Fibroblast of lung (primary cell): Measurements from ENCODE around the gene GOPC. TPM values are rescaled to one million over a fixed set of nuclear protein-coding genes. Genes with fewer than 3 reads are reported as not detected.
A peak's percentile ranks its signal among the peaks of the same experiment; 100 is the strongest.

Experiments
- DNase-seq, 2 donors: peaks; one replicate each; pipeline versions ENCODE4 v3.0.0 to v3.0.0-alpha.2; 2010; ENCODE audit warnings: low read depth in 2 of 2
- H2AFZ ChIP-seq: 2 replicates; pipeline ENCODE4 v1.5.1; 2012; ENCODE audit warnings: low read length, control low read depth, inconsistent platforms
- H3K27ac ChIP-seq: 2 replicates; pipeline ENCODE4 v1.5.1; 2011; ENCODE audit warnings: low read length, control low read depth; ENCODE audit not compliant: insufficient read depth
- H3K27me3 ChIP-seq: 2 replicates; pipeline ENCODE4 v1.5.1; 2011; ENCODE audit warnings: mild to moderate bottlenecking, low read length; ENCODE audit not compliant: control insufficient read depth, insufficient read depth
- H3K36me3 ChIP-seq: 2 replicates; pipeline ENCODE4 v1.5.1; 2011; ENCODE audit warnings: low read length; ENCODE audit not compliant: control insufficient read depth, insufficient read depth
- H3K4me1 ChIP-seq: 2 replicates; pipeline ENCODE4 v1.5.1; 2011; ENCODE audit warnings: low read length; ENCODE audit not compliant: control insufficient read depth, insufficient read depth; ENCODE audit errors: extremely low read depth
- H3K4me2 ChIP-seq: 2 replicates; pipeline ENCODE4 v1.5.1; 2011; ENCODE audit warnings: low read length, control low read depth; ENCODE audit not compliant: insufficient read depth; ENCODE audit errors: extremely low read depth
- H3K4me3 ChIP-seq, 4 experiments: fragments of 200-600 bp in 1 of 4; sonication (generic) in 1 of 4; replicated peaks in 1 of 4; 2 replicates each; pipeline ENCODE4 v1.5.1; 2011 to 2016; ENCODE audit warnings: low read length in 4 of 4, low read depth in 3 of 4, mild to moderate bottlenecking in 3 of 4, control low read depth in 2 of 4, inconsistent platforms in 1 of 4, mixed read lengths in 1 of 4; ENCODE audit not compliant: insufficient read depth in 1 of 4; ENCODE audit errors: control extremely low read depth in 1 of 4
- H3K79me2 ChIP-seq: 2 replicates; pipeline ENCODE4 v1.5.1; 2012; ENCODE audit warnings: mild to moderate bottlenecking, low read length, inconsistent platforms; ENCODE audit not compliant: control insufficient read depth, insufficient read depth
- H3K9ac ChIP-seq: 2 replicates; pipeline ENCODE4 v1.5.1; 2011; ENCODE audit warnings: mild to moderate bottlenecking, low read length, control low read depth; ENCODE audit not compliant: insufficient read depth
- H3K9me3 ChIP-seq: 2 replicates; pipeline ENCODE4 v1.5.1; 2012; ENCODE audit warnings: low read depth, low read length; ENCODE audit not compliant: control insufficient read depth, insufficient read depth
- H4K20me1 ChIP-seq: 2 replicates; pipeline ENCODE4 v1.5.1; 2011; ENCODE audit warnings: low read length; ENCODE audit not compliant: control insufficient read depth, insufficient read depth; ENCODE audit errors: extremely low read depth
- EZH2 ChIP-seq: IDR thresholded peaks from 2 replicates; pipeline ENCODE4 v1.5.1; 2012; ENCODE audit warnings: low read length, control low read depth, mild to moderate bottlenecking; ENCODE audit errors: missing control alignments
- polyA plus RNA-seq, 2 donors: library from polyadenylated mRNA; depleted of rRNA in 1 of 2; stranded (reverse) in 1 of 2; unstranded in 1 of 2; fragments of >200 nt; gene quantifications; 2 replicates each; pipeline ENCODE4 v1.2.1, GENCODE V29; 2011 to 2012; ENCODE audit warnings: missing spikeins in 1 of 2
- total RNA-seq: library from RNA; depleted of rRNA; stranded (reverse); fragments of >200 nt; gene quantifications from 2 replicates; pipeline ENCODE4 v1.2.1, GENCODE V29; 2014
- TF ChIP-seq, protein P1 (sequence below), 2 donors: IDR thresholded peaks in 1 of 2; conservative IDR thresholded peaks in 1 of 2; 1 replicate in 1 of 2; 2 replicates in 1 of 2; pipeline ENCODE4 v1.5.1; 2011 to 2012; ENCODE audit warnings: low read length in 2 of 2, control low read depth in 1 of 2, inconsistent platforms in 1 of 2, low read depth in 1 of 2, mild to moderate bottlenecking in 1 of 2

GOPC gene
- total and polyA plus RNA-seq, 2 donors (not counting 1 experiment from before 2014, with no cell fraction given) = 32.2 to 45.4 TPM

GRCh38 chr6:117525607-117526006 is 76.7 kb downstream of the GOPC start:
- H3K27ac ChIP-seq = no peak overlapping the region
- no peaks in the 10 kb centered on the region for H3K79me2 ChIP-seq
- peaks cover 3% of the 10 kb centered on the region for H3K4me1 ChIP-seq
- H3K36me3 ChIP-seq = no peaks in the 10 kb centered on the region
- H2AFZ ChIP-seq = no peak overlapping the region
- H3K9me3 ChIP-seq = no peaks in the 10 kb centered on the region
- no peak overlapping the region for H3K9ac ChIP-seq
- no peaks in the 10 kb centered on the region for H3K27me3 ChIP-seq
- no peak overlapping the region for H3K4me3 ChIP-seq
- no peak for TF ChIP-seq EZH2
- TF ChIP-seq, protein P1, sequence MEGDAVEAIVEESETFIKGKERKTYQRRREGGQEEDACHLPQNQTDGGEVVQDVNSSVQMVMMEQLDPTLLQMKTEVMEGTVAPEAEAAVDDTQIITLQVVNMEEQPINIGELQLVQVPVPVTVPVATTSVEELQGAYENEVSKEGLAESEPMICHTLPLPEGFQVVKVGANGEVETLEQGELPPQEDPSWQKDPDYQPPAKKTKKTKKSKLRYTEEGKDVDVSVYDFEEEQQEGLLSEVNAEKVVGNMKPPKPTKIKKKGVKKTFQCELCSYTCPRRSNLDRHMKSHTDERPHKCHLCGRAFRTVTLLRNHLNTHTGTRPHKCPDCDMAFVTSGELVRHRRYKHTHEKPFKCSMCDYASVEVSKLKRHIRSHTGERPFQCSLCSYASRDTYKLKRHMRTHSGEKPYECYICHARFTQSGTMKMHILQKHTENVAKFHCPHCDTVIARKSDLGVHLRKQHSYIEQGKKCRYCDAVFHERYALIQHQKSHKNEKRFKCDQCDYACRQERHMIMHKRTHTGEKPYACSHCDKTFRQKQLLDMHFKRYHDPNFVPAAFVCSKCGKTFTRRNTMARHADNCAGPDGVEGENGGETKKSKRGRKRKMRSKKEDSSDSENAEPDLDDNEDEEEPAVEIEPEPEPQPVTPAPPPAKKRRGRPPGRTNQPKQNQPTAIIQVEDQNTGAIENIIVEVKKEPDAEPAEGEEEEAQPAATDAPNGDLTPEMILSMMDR (conservative IDR thresholded peaks at IDR 0.05 in 1 of 2, IDR thresholded peaks at IDR 0.05 in 1 of 2; ENCODE audit: low read depth in 1 of 2, low read length in 2 of 2) = no peak
- H4K20me1 ChIP-seq = no peaks in the 10 kb centered on the region
- H3K4me2 ChIP-seq = no peak overlapping the region
- DNase-seq = no peak

DNA sequence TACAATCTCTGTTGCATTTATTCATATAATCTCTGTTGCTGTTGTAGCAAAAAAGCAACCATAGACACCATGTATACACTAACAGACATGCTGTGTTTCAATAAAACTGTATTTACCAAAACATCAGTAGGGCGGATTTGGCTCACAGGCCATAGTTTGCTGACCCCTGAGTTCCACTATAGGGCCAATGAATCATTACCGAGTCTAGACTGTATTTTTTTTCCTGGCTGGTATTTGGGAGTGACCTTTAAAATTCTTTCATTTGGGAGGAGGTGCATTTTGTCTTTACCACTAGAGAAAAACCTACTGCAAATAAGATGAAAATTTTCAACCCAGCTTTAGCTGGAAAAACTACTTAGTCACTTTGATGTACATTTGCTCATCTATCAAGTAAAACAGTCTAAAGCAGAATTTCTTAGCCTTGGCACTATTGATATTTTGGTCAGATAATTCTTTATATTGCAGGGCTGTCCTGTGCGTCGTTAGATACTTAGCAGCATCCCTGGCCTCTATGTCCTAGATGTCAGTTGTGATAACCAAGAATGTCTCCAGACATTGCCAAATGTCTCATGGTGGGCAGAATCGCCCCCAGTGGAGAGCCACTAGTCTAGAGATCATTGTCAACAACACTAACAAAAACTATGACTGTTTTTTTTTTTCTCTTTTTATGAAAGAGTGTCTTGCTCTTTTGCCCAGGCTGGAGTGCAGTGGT is 80.4 kb downstream of the GOPC start:
- H4K20me1 ChIP-seq = no peaks in the 10 kb centered on the region
- peaks cover 3% of the 10 kb centered on the region for H3K4me1 ChIP-seq
- no peak overlapping the region for H3K9ac ChIP-seq
- peak in 1 of 2 donors; percentile 64 for DNase-seq
- H3K27ac ChIP-seq = no peak overlapping the region
- H2AFZ ChIP-seq = no peak overlapping the region
- H3K9me3 ChIP-seq = no peaks in the 10 kb centered on the region
- no peak overlapping the region for H3K4me3 ChIP-seq
- H3K36me3 ChIP-seq = no peaks in the 10 kb centered on the region
- H3K79me2 ChIP-seq = no peaks in the 10 kb centered on the region
- TF ChIP-seq, protein P1 (conservative IDR thresholded peaks at IDR 0.05 in 1 of 2, IDR thresholded peaks at IDR 0.05 in 1 of 2; ENCODE audit: low read depth in 1 of 2, low read length in 2 of 2) = no peak
- TF ChIP-seq EZH2 = no peak
- H3K4me2 ChIP-seq = no peak overlapping the region
- H3K27me3 ChIP-seq = no peaks in the 10 kb centered on the region

DNA sequence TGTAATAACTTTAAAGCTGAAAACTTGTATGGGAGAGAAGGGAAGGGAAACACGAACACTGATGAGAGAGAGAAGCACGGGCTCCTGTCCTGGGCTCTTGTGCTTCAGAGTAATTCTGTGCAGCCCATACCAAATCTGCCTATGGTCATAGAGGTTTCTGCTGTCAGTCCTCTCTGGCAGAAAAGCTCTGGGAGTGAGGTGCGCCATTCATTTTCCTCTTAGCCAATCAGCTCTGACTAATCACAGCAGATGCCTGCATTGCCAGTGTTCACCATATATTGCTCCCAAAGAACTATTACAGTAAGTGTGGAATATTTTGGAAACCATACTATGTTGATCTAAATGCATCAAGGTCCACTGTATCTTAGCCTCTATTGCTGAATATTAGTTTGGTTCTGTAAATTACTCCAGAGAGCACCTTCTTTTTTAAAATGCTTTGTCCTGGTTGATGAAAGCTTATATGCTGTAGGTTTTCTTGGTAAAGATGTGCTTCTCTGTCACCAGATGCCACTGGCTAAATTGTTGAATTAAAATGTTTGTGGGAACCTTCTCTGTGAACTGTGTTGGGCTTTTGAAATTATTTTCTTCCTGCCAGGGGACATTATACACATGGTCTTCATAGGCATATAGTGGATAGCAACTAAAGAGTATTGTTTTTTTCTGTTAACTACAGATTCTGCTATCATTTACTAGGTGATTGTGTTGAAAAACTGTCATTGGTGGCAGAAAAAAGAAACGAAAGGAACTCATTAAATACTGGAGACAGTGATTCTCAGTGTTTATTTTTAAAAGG is 81.5 kb downstream of the GOPC start:
- Histone ChIP-seq H3K9me3 (no peaks in the 10 kb centered on the region), H3K9ac (no peak overlapping the region), H3K36me3 (no peaks in the 10 kb centered on the region), H3K4me2 (no peak overlapping the region), H3K4me1 (peaks cover 3% of the 10 kb centered on the region), H3K4me3 (no peak overlapping the region), H4K20me1 (no peaks in the 10 kb centered on the region), H3K27me3 (no peaks in the 10 kb centered on the region), H3K27ac (no peak overlapping the region), H2AFZ (no peak overlapping the region), H3K79me2 (no peaks in the 10 kb centered on the region)
- no peak for DNase-seq
- TF ChIP-seq, protein P1 (conservative IDR thresholded peaks at IDR 0.05 in 1 of 2, IDR thresholded peaks at IDR 0.05 in 1 of 2; ENCODE audit: low read depth in 1 of 2, low read length in 2 of 2) = no peak
- TF ChIP-seq EZH2 = no peak
